ENCODE results near the gene FHOD3. TPM values are rescaled to one million over a fixed set of nuclear protein-coding genes. Genes with fewer than 3 reads are reported as not detected.

Gene FHOD3
- total and polyA plus RNA-seq, 2 of the 13 experiments (the other 11 are each of a cell fraction or from before 2014, with no cell fraction given) = 0.07 TPM; not detected in 1

- ChIA-PET CTCF (ENCODE audit: low intra/inter-chr PET ratio, low total read pairs) (no interaction called here), POLR2A (no interaction called here)
- Histone ChIP-seq H3K79me2 (ENCODE audit: insufficient read depth, low read length) (no peaks in the 10 kb centered on the region), H3K36me3 (replicated peaks in 1 of 2; ENCODE audit: control insufficient read depth in 1 of 2, insufficient read depth in 2 of 2, low read length in 2 of 2) (no peaks in the 10 kb centered on the region), H3K9me3 (ENCODE audit: low read length) (no peaks in the 10 kb centered on the region), H3K4me3 (replicated peaks in 1 of 3; ENCODE audit: insufficient read depth in 1 of 3, low read depth in 2 of 3, low read length in 3 of 3) (no peak overlapping the region), H2AFZ (ENCODE audit: low read length) (no peak overlapping the region), H3K27ac (ENCODE audit: extremely low read length, insufficient read depth, low read length) (no peak overlapping the region), H3K4me1 (ENCODE audit: insufficient read depth, low read length) (peaks cover 30% of the 10 kb centered on the region), H3K27me3 (ENCODE audit: control insufficient read depth in 1 of 2, insufficient read depth in 2 of 2, low read length in 2 of 2) (peaks cover 0 to 6% of the 10 kb centered on the region in 2 experiments; a peak in 2 of 5 replicates), H3K9ac (ENCODE audit: insufficient read depth, low read depth, low read length) (no peak overlapping the region), H4K20me1 (ENCODE audit: insufficient read depth, low read length) (no peaks in the 10 kb centered on the region), H3K4me2 (ENCODE audit: low read depth, low read length) (no peak overlapping the region)
- in situ Hi-C loops (cut with HindIII; ENCODE audit: extremely low pct_ligation_motif_present, low pct_unique_long_range_greater_than_20kb) (no loop called here), intact Hi-C loops (cut with micrococcal nuclease; ENCODE audit: unreplicated experiment) (no loop called here)
- 49% methylated on average over 10 of the region's 16 CpGs for WGBS (ENCODE audit: low lambda C conversion rate)
- ATAC-seq = no peak
- TF ChIP-seq SP4 (CRISPR knock-in tag; IDR thresholded peaks at IDR 0.05) = no peak
- TF ChIP-seq MNT (IDR thresholded peaks at IDR 0.05) = no peak
- TF ChIP-seq ZNF12 (CRISPR knock-in tag; IDR thresholded peaks at IDR 0.05) = no peak
- no peak for TF ChIP-seq ZBTB3 (CRISPR knock-in tag; IDR thresholded peaks at IDR 0.05; ENCODE audit: borderline replicate concordance, low read depth)
- TF ChIP-seq TFAP4 (IDR thresholded peaks at IDR 0.05; ENCODE audit: borderline replicate concordance, low read depth) = no peak
- no peak for TF ChIP-seq IKZF5 (CRISPR knock-in tag; IDR thresholded peaks at IDR 0.05)
- no peak for TF ChIP-seq E2F5 (CRISPR knock-in tag; conservative IDR thresholded peaks at IDR 0.05)
- TF ChIP-seq FOXA1 (IDR thresholded peaks at IDR 0.05) = no peak
- no peak for TF ChIP-seq FOXA1 (CRISPR knock-in tag; IDR thresholded peaks at IDR 0.05)
- FAIRE-seq = no peak
- no peak for DNase-seq (ENCODE audit: low spot score)
- no TSS peak for BruUV-seq (replicated peaks)
Measured at GRCh38 chr18:36335476-36336279, 38.2 kb downstream of the FHOD3 start.

All from HepG2 (cell line).